Caco-2 (cell line): ENCODE measurements around the gene LRRC47. TPM values are rescaled to one million over a fixed set of nuclear protein-coding genes. Genes with fewer than 3 reads are reported as not detected.

Source experiments
- BruUV-seq: library from RNA; stranded (reverse); fragments of 400-500 nt; replicated peaks from 2 replicates; lab custom pipeline; 2021; lab: Mats Ljungman, UMichigan
- CTCF ChIA-PET: fragments of 300-600 bp; sonication (Branson Sonifier 250); formaldehyde crosslinking; loops from one replicate; lab custom pipeline; 2022; ENCODE audit warnings: antibody characterized with exemption; lab: Charles Lee
- POLR2A ChIA-PET: fragments of 300-600 bp; sonication (Branson Sonifier 250); formaldehyde crosslinking; loops from one replicate; lab custom pipeline; 2022; ENCODE audit warnings: antibody characterized with exemption; lab: Charles Lee
- DNase-seq, 2 experiments: peaks; one replicate each; pipeline versions ENCODE4 v3.0.0 to v3.0.0-alpha.2; 2020 to 2022
- H3K27me3 ChIP-seq: replicated peaks from 2 replicates; pipeline ENCODE4 v1.6.0; 2011; ENCODE audit warnings: low read length; ENCODE audit not compliant: control insufficient read depth, insufficient read depth
- H3K36me3 ChIP-seq: 2 replicates; pipeline ENCODE4 v1.5.1; 2011; ENCODE audit warnings: low read length; ENCODE audit not compliant: control insufficient read depth, insufficient read depth
- H3K4me1 ChIP-seq: fragments of 250-450 bp; sonication (Bioruptor Pico); 2 replicates; pipeline ENCODE4 v1.5.1; 2020; ENCODE audit warnings: mild to moderate bottlenecking
- H3K4me3 ChIP-seq: 2 replicates; pipeline ENCODE4 v1.5.1; 2011; ENCODE audit warnings: low read depth, mild to moderate bottlenecking, control low read depth, low read length
- H3K9me3 ChIP-seq: fragments of 250-450 bp; sonication (Bioruptor Pico); 2 replicates; pipeline ENCODE4 v1.5.1; 2020; ENCODE audit warnings: mild to moderate bottlenecking, moderate library complexity
- H3K27ac Mint-ChIP-seq: one replicate; pipeline ENCODE4 v1.8.0; 2022; ENCODE audit warnings: mixed read lengths; ENCODE audit not compliant: unreplicated experiment
- H3K27me3 Mint-ChIP-seq: one replicate; pipeline ENCODE4 v1.8.0; 2022; ENCODE audit warnings: mixed read lengths; ENCODE audit not compliant: insufficient read depth, unreplicated experiment
- H3K36me3 Mint-ChIP-seq: one replicate; pipeline ENCODE4 v1.8.0; 2022; ENCODE audit warnings: mild to moderate bottlenecking, mixed read lengths; ENCODE audit not compliant: insufficient read depth, unreplicated experiment
- H3K4me1 Mint-ChIP-seq: one replicate; pipeline ENCODE4 v1.8.0; 2022; ENCODE audit warnings: low read depth, mixed read lengths; ENCODE audit not compliant: unreplicated experiment
- H3K4me3 Mint-ChIP-seq: one replicate; pipeline ENCODE4 v1.8.0; 2022; ENCODE audit warnings: mild to moderate bottlenecking, moderate library complexity, mixed read lengths; ENCODE audit not compliant: unreplicated experiment
- H3K9me3 Mint-ChIP-seq: one replicate; pipeline ENCODE4 v1.8.0; 2022; ENCODE audit warnings: mixed read lengths; ENCODE audit not compliant: unreplicated experiment
- intact Hi-C: fragments of 100-400 bp; cut with micrococcal nuclease; formaldehyde crosslinking; loops from one replicate; pipeline ENCODE4 v1.10.0; 2022; ENCODE audit not compliant: unreplicated experiment
- total RNA-seq: library from RNA; stranded (reverse); gene quantifications from 2 replicates; pipeline ENCODE4 v1.2.3, GENCODE V29; 2022
- TF ChIP-seq, protein P1 (sequence below), 2 experiments: fragments of 200-600 bp in 1 of 2; IDR thresholded peaks; 1 replicate in 1 of 2; 2 replicates in 1 of 2; pipeline versions ENCODE4 v1.5.1 to v1.8.0; 2011 to 2022; ENCODE audit warnings: antibody characterized with exemption in 1 of 2, control low read depth in 1 of 2, inconsistent platforms in 1 of 2, low read depth in 1 of 2, low read length in 1 of 2, mild to moderate bottlenecking in 1 of 2, moderate library complexity in 1 of 2; ENCODE audit not compliant: insufficient read depth in 1 of 2, severe bottlenecking in 1 of 2, unreplicated experiment in 1 of 2

The LRRC47 gene
- total RNA-seq, 1 experiment from 2014 or later = 48.5 TPM

DNA sequence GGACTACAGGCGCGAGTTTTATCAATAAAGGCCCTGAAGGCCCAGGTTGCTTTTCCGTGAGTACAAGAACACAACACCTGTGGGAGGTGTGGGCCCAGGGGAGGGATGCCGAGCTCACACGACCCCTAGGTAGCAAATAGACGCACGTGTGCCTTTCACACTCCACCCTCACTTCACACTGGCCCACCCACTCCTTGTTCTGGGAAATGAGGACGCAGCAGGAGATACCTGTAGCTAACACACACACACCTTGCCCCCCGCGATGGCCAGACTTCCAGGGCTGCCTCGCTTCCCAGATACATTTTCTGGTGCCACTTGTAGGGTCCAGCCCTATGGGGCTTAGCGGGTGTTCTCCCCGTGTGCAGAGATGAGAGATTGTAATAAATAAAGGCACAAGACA lies 48.4 kb downstream of the LRRC47 start:
- ChIA-PET POLR2A (no interaction called here), CTCF (no interaction called here)
- Mint-ChIP-seq H3K9me3 (no peaks in the 10 kb centered on the region), H3K4me3 (no peak overlapping the region), H3K4me1 (peaks cover 6% of the 10 kb centered on the region), H3K27ac (no peak overlapping the region), H3K27me3 (no peaks in the 10 kb centered on the region), H3K36me3 (no peaks in the 10 kb centered on the region)
- no peak for DNase-seq
- Histone ChIP-seq H3K9me3 (no peaks in the 10 kb centered on the region), H3K27me3 (no peaks in the 10 kb centered on the region), H3K36me3 (no peaks in the 10 kb centered on the region), H3K4me1 (no peaks in the 10 kb centered on the region), H3K4me3 (no peak overlapping the region)
- no TSS peak for BruUV-seq
- intact Hi-C loops = no loop called here
- TF ChIP-seq, protein P1, sequence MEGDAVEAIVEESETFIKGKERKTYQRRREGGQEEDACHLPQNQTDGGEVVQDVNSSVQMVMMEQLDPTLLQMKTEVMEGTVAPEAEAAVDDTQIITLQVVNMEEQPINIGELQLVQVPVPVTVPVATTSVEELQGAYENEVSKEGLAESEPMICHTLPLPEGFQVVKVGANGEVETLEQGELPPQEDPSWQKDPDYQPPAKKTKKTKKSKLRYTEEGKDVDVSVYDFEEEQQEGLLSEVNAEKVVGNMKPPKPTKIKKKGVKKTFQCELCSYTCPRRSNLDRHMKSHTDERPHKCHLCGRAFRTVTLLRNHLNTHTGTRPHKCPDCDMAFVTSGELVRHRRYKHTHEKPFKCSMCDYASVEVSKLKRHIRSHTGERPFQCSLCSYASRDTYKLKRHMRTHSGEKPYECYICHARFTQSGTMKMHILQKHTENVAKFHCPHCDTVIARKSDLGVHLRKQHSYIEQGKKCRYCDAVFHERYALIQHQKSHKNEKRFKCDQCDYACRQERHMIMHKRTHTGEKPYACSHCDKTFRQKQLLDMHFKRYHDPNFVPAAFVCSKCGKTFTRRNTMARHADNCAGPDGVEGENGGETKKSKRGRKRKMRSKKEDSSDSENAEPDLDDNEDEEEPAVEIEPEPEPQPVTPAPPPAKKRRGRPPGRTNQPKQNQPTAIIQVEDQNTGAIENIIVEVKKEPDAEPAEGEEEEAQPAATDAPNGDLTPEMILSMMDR (IDR thresholded peaks at IDR 0.05; ENCODE audit: insufficient read depth in 1 of 2, low read depth in 1 of 2, low read length in 1 of 2, severe bottlenecking in 1 of 2, unreplicated experiment in 1 of 2) = no peak

DNA sequence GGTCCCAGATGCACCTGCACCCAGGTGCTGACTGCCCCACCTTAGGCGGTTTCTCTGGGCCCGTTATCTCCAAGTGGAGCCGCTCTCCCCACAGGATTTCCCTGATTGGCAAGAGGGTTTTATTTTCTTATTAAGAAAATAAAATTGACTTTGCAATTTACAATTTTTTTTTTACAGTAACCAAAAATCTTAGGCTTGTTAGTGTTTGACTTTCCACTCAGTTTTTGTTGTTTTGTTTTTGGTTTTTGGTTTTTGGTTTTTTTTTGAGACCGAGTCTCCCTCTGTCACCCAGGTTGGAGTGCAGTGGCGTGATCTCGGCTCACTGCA lies 48.8 kb downstream of the LRRC47 start:
- H3K4me1 Mint-ChIP-seq = peaks cover 6% of the 10 kb centered on the region
- H3K9me3 Mint-ChIP-seq = no peaks in the 10 kb centered on the region
- no TSS peak for BruUV-seq
- POLR2A ChIA-PET = no interaction called here
- TF ChIP-seq, protein P1 (IDR thresholded peaks at IDR 0.05; ENCODE audit: insufficient read depth in 1 of 2, low read depth in 1 of 2, low read length in 1 of 2, severe bottlenecking in 1 of 2, unreplicated experiment in 1 of 2) = no peak
- Histone ChIP-seq H3K27me3 (no peaks in the 10 kb centered on the region), H3K4me1 (no peaks in the 10 kb centered on the region), H3K4me3 (no peak overlapping the region), H3K9me3 (no peaks in the 10 kb centered on the region), H3K36me3 (no peaks in the 10 kb centered on the region)
- H3K4me3 Mint-ChIP-seq = no peak overlapping the region
- no peaks in the 10 kb centered on the region for H3K36me3 Mint-ChIP-seq
- intact Hi-C loops = no loop called here
- CTCF ChIA-PET = no interaction called here
- no peak for DNase-seq
- H3K27me3 Mint-ChIP-seq = no peaks in the 10 kb centered on the region
- H3K27ac Mint-ChIP-seq = no peak overlapping the region

DNA sequence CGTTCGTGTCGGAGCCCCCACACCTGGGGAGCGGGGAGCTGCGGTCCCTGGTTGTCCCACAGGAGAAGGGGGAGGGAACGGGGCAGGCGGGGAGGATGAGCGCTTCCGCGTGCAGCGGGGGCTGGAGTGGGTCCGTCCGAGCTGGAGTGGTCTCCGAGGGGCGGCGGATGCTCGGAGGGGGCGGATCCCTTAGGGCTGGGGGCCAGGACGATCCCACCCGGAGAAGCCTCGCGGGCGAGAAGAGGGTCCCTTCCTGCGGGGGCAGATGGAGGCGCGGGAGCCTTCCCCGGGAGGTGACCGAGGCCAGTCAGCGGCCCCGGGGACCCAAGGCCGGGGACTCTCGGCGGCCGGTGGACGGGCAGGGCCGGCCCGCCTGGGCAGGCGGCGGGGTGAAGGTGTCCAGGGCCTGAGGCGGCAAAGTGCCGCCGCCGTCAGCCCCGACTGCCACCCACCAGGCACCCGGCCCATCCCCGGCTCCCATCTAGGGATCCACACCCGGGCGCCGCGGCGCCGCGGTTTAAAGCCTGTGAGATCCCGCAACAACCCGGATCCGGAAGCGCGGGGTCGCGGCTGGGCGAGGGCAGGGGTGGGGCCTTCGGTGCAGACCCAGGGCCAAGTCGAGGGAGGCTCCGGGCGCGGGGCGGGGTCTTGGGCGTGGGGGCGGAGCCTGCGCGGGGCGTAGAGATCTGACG lies 49.3 kb downstream of the LRRC47 start:
- Histone ChIP-seq H3K9me3 (no peaks in the 10 kb centered on the region), H3K4me1 (no peaks in the 10 kb centered on the region), H3K36me3 (no peaks in the 10 kb centered on the region), H3K4me3 (no peak overlapping the region), H3K27me3 (no peaks in the 10 kb centered on the region)
- Mint-ChIP-seq H3K27me3 (no peaks in the 10 kb centered on the region), H3K9me3 (no peaks in the 10 kb centered on the region), H3K4me3 (no peak overlapping the region), H3K27ac (no peak overlapping the region), H3K36me3 (no peaks in the 10 kb centered on the region), H3K4me1 (peaks cover 6% of the 10 kb centered on the region)
- TF ChIP-seq, protein P1 (IDR thresholded peaks at IDR 0.05; ENCODE audit: insufficient read depth in 1 of 2, low read depth in 1 of 2, low read length in 1 of 2, severe bottlenecking in 1 of 2, unreplicated experiment in 1 of 2) = no peak
- DNase-seq = no peak
- CTCF ChIA-PET = no interaction called here
- intact Hi-C loops = no loop called here
- POLR2A ChIA-PET = no interaction called here
- BruUV-seq = no TSS peak
